HEK293 (cell line): ENCODE data around the gene ERLEC1.

Experiments
- CTCF ChIA-PET: fragments of 350-600 bp; formaldehyde crosslinking; extraction: SDS; loops from one replicate; lab custom pipeline; 2021; ENCODE audit warnings: antibody characterized with exemption; lab: Yijun Ruan, JAX
- POLR2A ChIA-PET: fragments of 300-600 bp; formaldehyde crosslinking; extraction: SDS; loops from one replicate; lab custom pipeline; 2020; ENCODE audit warnings: antibody characterized with exemption, inconsistent platforms; lab: Yijun Ruan, JAX
- H3K27ac ChIP-seq: fragments of 200-500 bp; sonication (Bioruptor generic); 2 replicates; pipeline ENCODE4 v1.5.1; 2014; ENCODE audit warnings: low read depth, low read length, control low read depth, inconsistent platforms; ENCODE audit errors: extremely low read depth
- H3K36me3 ChIP-seq, 2 experiments: fragments of 200-500 bp in 1 of 2; sonication (Bioruptor generic) in 1 of 2; 1 replicate in 1 of 2; 2 replicates in 1 of 2; pipeline ENCODE4 v1.5.1; 2014 to 2017; ENCODE audit warnings: inconsistent platforms in 2 of 2, low read length in 2 of 2; ENCODE audit not compliant: control insufficient read depth in 2 of 2, insufficient read depth in 1 of 2
- H3K4me1 ChIP-seq: fragments of 200-500 bp; sonication (Bioruptor generic); 2 replicates; pipeline ENCODE4 v1.5.1; 2014; ENCODE audit warnings: mild to moderate bottlenecking, low read length, inconsistent platforms; ENCODE audit not compliant: control insufficient read depth, insufficient read depth
- H3K4me3 ChIP-seq: 2 replicates; pipeline ENCODE4 v1.5.1; 2011; ENCODE audit warnings: low read depth, mild to moderate bottlenecking, control low read depth, low read length, moderate library complexity
- H3K9me3 ChIP-seq: fragments of 200-500 bp; sonication (Bioruptor generic); 2 replicates; pipeline ENCODE4 v1.5.1; 2014; ENCODE audit warnings: low read depth, low read length, inconsistent platforms; ENCODE audit not compliant: control insufficient read depth, insufficient read depth
- ATF2 ChIP-seq: fragments of 450-650 bp; formaldehyde crosslinking; IDR thresholded peaks from 2 replicates; pipeline ENCODE4 v1.5.1; 2016; ENCODE audit warnings: missing biosample characterization, missing genetic modification characterization, low read depth
- BCL6B ChIP-seq: fragments of 450-650 bp; formaldehyde crosslinking; IDR thresholded peaks from 2 replicates; pipeline ENCODE4 v1.5.1; 2017; ENCODE audit warnings: missing biosample characterization, missing genetic modification characterization
- GLIS1 ChIP-seq: fragments of 450-650 bp; formaldehyde crosslinking; IDR thresholded peaks from 2 replicates; pipeline ENCODE4 v1.5.1; 2016; ENCODE audit warnings: missing biosample characterization, missing genetic modification characterization
- INSM2 ChIP-seq: fragments of 450-650 bp; formaldehyde crosslinking; IDR thresholded peaks from 2 replicates; pipeline ENCODE4 v1.5.1; 2016; ENCODE audit warnings: missing biosample characterization, missing genetic modification characterization
- OVOL3 ChIP-seq: fragments of 450-650 bp; formaldehyde crosslinking; IDR thresholded peaks from 2 replicates; pipeline ENCODE4 v1.5.1; 2016; ENCODE audit warnings: missing biosample characterization, missing genetic modification characterization
- PATZ1 ChIP-seq: fragments of 450-650 bp; formaldehyde crosslinking; IDR thresholded peaks from 2 replicates; pipeline ENCODE4 v1.5.1; 2016; ENCODE audit warnings: missing biosample characterization, missing genetic modification characterization
- PRDM1 ChIP-seq: fragments of 450-650 bp; formaldehyde crosslinking; IDR thresholded peaks from 2 replicates; pipeline ENCODE4; 2016; ENCODE audit warnings: missing biosample characterization, missing genetic modification characterization
- PRDM4 ChIP-seq: fragments of 450-650 bp; formaldehyde crosslinking; IDR thresholded peaks from 2 replicates; pipeline ENCODE4 v1.5.1; 2017; ENCODE audit warnings: missing biosample characterization, missing genetic modification characterization
- RBAK ChIP-seq: fragments of 450-650 bp; formaldehyde crosslinking; IDR thresholded peaks from 2 replicates; pipeline ENCODE4 v1.5.1; 2016; ENCODE audit warnings: missing biosample characterization, missing genetic modification characterization
- SP7 ChIP-seq: fragments of 450-650 bp; formaldehyde crosslinking; IDR thresholded peaks from 2 replicates; pipeline ENCODE4 v1.5.1; 2016; ENCODE audit warnings: missing biosample characterization, missing genetic modification characterization
- ZBTB17 ChIP-seq: fragments of 450-650 bp; formaldehyde crosslinking; IDR thresholded peaks from 2 replicates; pipeline ENCODE4 v1.5.1; 2016; ENCODE audit warnings: missing biosample characterization, missing genetic modification characterization
- ZNF112 ChIP-seq: fragments of 450-650 bp; formaldehyde crosslinking; IDR thresholded peaks from 2 replicates; pipeline ENCODE4 v1.5.0; 2017; ENCODE audit warnings: missing biosample characterization, missing genetic modification characterization
- ZNF221 ChIP-seq: fragments of 450-650 bp; formaldehyde crosslinking; IDR thresholded peaks from 2 replicates; pipeline ENCODE4 v1.5.1; 2017; ENCODE audit warnings: missing biosample characterization, missing genetic modification characterization, borderline replicate concordance
- ZNF24 ChIP-seq: fragments of 450-650 bp; formaldehyde crosslinking; IDR thresholded peaks from 2 replicates; pipeline ENCODE4 v1.5.1; 2016; ENCODE audit warnings: missing biosample characterization, missing genetic modification characterization
- ZNF266 ChIP-seq: fragments of 450-650 bp; formaldehyde crosslinking; IDR thresholded peaks from 2 replicates; pipeline ENCODE4 v1.5.1; 2016; ENCODE audit warnings: missing biosample characterization, missing genetic modification characterization, low read depth
- ZNF335 ChIP-seq: fragments of 450-650 bp; formaldehyde crosslinking; conservative IDR thresholded peaks from 2 replicates; pipeline ENCODE4 v1.5.1; 2016; ENCODE audit warnings: missing biosample characterization, missing genetic modification characterization
- ZNF341 ChIP-seq: fragments of 450-650 bp; formaldehyde crosslinking; IDR thresholded peaks from 2 replicates; pipeline ENCODE4; 2016; ENCODE audit warnings: low read depth, missing biosample characterization, missing genetic modification characterization
- ZNF416 ChIP-seq: fragments of 450-650 bp; formaldehyde crosslinking; IDR thresholded peaks from 2 replicates; pipeline ENCODE4 v1.5.1; 2016; ENCODE audit warnings: missing biosample characterization, missing genetic modification characterization
- ZNF530 ChIP-seq: fragments of 450-650 bp; formaldehyde crosslinking; IDR thresholded peaks from 2 replicates; pipeline ENCODE4 v1.5.1; 2016; ENCODE audit warnings: low read depth, missing biosample characterization, missing genetic modification characterization
- ZNF549 ChIP-seq: fragments of 450-650 bp; IDR thresholded peaks from 2 replicates; pipeline ENCODE4 v1.5.1; 2018; ENCODE audit warnings: missing biosample characterization, missing genetic modification characterization, mild to moderate bottlenecking, inconsistent platforms, moderate library complexity
- ZNF580 ChIP-seq: fragments of 450-650 bp; formaldehyde crosslinking; IDR thresholded peaks from 2 replicates; pipeline ENCODE4 v1.5.1; 2016; ENCODE audit warnings: missing biosample characterization, missing genetic modification characterization
- ZNF629 ChIP-seq: fragments of 450-650 bp; formaldehyde crosslinking; IDR thresholded peaks from 2 replicates; pipeline ENCODE4 v1.5.1; 2017; ENCODE audit warnings: missing biosample characterization, missing genetic modification characterization
- ZNF645 ChIP-seq: fragments of 450-650 bp; formaldehyde crosslinking; IDR thresholded peaks from 2 replicates; pipeline ENCODE4; 2016; ENCODE audit warnings: missing biosample characterization, missing genetic modification characterization

Gene ERLEC1

GRCh38 chr2:53784436-53784835, 2.4 kb upstream of the ERLEC1 start:
- Histone ChIP-seq H3K36me3 (peaks cover 19 to 20% of the 10 kb centered on the region in 2 experiments; a peak in 2 of 3 replicates), H3K4me3 (peak overlapping the region; percentile 1; the same call in 1 of the 2 replicates), H3K9me3 (no peaks in the 10 kb centered on the region), H3K27ac (no peak overlapping the region)
- ChIA-PET POLR2A (interaction anchor here (1.3 kb wide), 1 partner anchor 17 kb away, joined by 4 read pairs; the partner anchor contains the start of gene CHAC2), CTCF (interaction anchor here (0.6 kb wide), 2 partner anchors 827 to 887 kb away, joined by 3 to 4 read pairs; no protein-coding TSS in a partner anchor)
- TF ChIP-seq ATF2 (tag by site-specific recombination) (peak; percentile 46; the same call in 1 of the 2 replicates), ZNF335 (tag by site-specific recombination) (peak; percentile 46), RBAK (tag by site-specific recombination) (no peak), ZBTB17 (peak; percentile 47; the same call in 1 of the 2 replicates)
- TF ChIP-seq, all 188 proteins: peak for 3
- peaks cover 8% of the 10 kb centered on the region; the same call in 1 of the 2 replicates for H3K4me1 ChIP-seq

GRCh38 chr2:53785366-53785765, 1.5 kb upstream of the ERLEC1 start:
- POLR2A ChIA-PET, result interaction anchor here (1.3 to 3.9 kb wide), 2 partner anchors 17 to 18 kb away, joined by 4 to 38 read pairs; partner anchors contain the start of gene CHAC2
- Histone ChIP-seq H3K27ac (no peak overlapping the region), H3K4me3 (peak overlapping the region; percentile 87), H3K9me3 (no peaks in the 10 kb centered on the region), H3K36me3 (peaks cover 13 to 17% of the 10 kb centered on the region in 2 experiments; a peak in 2 of 3 replicates), H3K4me1 (peaks cover 8% of the 10 kb centered on the region; the same call in 1 of the 2 replicates)
- CTCF ChIA-PET, result no interaction called here
- no peak for TF ChIP-seq ZNF341 (tag by site-specific recombination)
- no peak for TF ChIP-seq INSM2 (tag by site-specific recombination)
- no peak for TF ChIP-seq ZNF416 (tag by site-specific recombination)
- no peak for TF ChIP-seq BCL6B (tag by site-specific recombination)
- no peak for TF ChIP-seq ZNF266 (tag by site-specific recombination)
- TF ChIP-seq ZBTB17, result peak; percentile 88
- no peak for TF ChIP-seq PRDM1 (tag by site-specific recombination)
- TF ChIP-seq ZNF629 (tag by site-specific recombination), result no peak
- 0 out of 2 replicates have a peak, but pooled peaks have one; percentile 37 for TF ChIP-seq ZNF580 (tag by site-specific recombination)
- TF ChIP-seq PRDM4, result no peak
- no peak for TF ChIP-seq ZNF549 (tag by site-specific recombination)
- TF ChIP-seq SP7 (tag by site-specific recombination), result 0 out of 2 replicates have a peak, but pooled peaks have one; percentile 19
- TF ChIP-seq PATZ1 (tag by site-specific recombination), result 0 out of 2 replicates have a peak, but pooled peaks have one; percentile 23
- no peak for TF ChIP-seq OVOL3
- no peak for TF ChIP-seq ZNF112
- peak; percentile 96 for TF ChIP-seq GLIS1
- TF ChIP-seq ZNF24 (tag by site-specific recombination), result no peak
- TF ChIP-seq ZNF530 (tag by site-specific recombination), result no peak
- TF ChIP-seq ZNF221 (tag by site-specific recombination), result no peak
- no peak for TF ChIP-seq ZNF645
